HG03139 (cell line): Measurements from ENCODE around the gene PBX1.
A peak's percentile ranks its signal among the peaks of the same experiment; 100 is the strongest.

Experiments
- ATAC-seq: cut with Tn5 transposase; IDR thresholded peaks from one replicate; pipeline ENCODE4 v1.9.1; 2021; ENCODE audit not compliant: unreplicated experiment

The PBX1 gene

GRCh38 chr1:164771619-164772361, 212.8 kb downstream of the PBX1 start:
- no peak for ATAC-seq

GRCh38 chr1:164772635-164773034, 213.7 kb downstream of the PBX1 start:
- no peak for ATAC-seq

GRCh38 chr1:164773102-164773501, 214.1 kb downstream of the PBX1 start:
- no peak for ATAC-seq

GRCh38 chr1:164774413-164774812, 215.4 kb downstream of the PBX1 start:
- ATAC-seq, result no peak

- ATAC-seq, result no peak
Observed at GRCh38 chr1:164774819-164775654, 216.1 kb downstream of the PBX1 start.

- no peak for ATAC-seq
Observed at GRCh38 chr1:164777518-164777917, 218.5 kb downstream of the PBX1 start.

- ATAC-seq, result no peak
Observed at GRCh38 chr1:164779376-164779775, 220.4 kb downstream of the PBX1 start.

- no peak for ATAC-seq
Observed at GRCh38 chr1:164780111-164780812, 221.3 kb downstream of the PBX1 start.

- ATAC-seq, result no peak
Observed at GRCh38 chr1:164780863-164781262, 221.9 kb downstream of the PBX1 start.

GRCh38 chr1:164781972-164782371, 223.0 kb downstream of the PBX1 start:
- no peak for ATAC-seq

GRCh38 chr1:164783778-164784555, 225.0 kb downstream of the PBX1 start:
- ATAC-seq, result no peak

GRCh38 chr1:164784960-164785359, 226.0 kb downstream of the PBX1 start:
- no peak for ATAC-seq

GRCh38 chr1:164785841-164786534, 227.0 kb downstream of the PBX1 start:
- no peak for ATAC-seq

- peak; percentile 87 for ATAC-seq
Observed at GRCh38 chr1:164786980-164787833, 228.2 kb downstream of the PBX1 start.

- ATAC-seq, result no peak
Observed at GRCh38 chr1:164787834-164788231, 228.8 kb downstream of the PBX1 start.

- no peak for ATAC-seq
Observed at GRCh38 chr1:164790081-164790480, 231.1 kb downstream of the PBX1 start.

GRCh38 chr1:164792410-164793004, 233.5 kb downstream of the PBX1 start:
- ATAC-seq, result no peak

GRCh38 chr1:164794356-164794755, 235.4 kb downstream of the PBX1 start:
- no peak for ATAC-seq

GRCh38 chr1:164796916-164797315, 237.9 kb downstream of the PBX1 start:
- no peak for ATAC-seq
